ENCODE results near the gene PSAT1. TPM values are rescaled to one million over a fixed set of nuclear protein-coding genes. Genes with fewer than 3 reads are reported as not detected.

The PSAT1 gene
- total RNA-seq, 2 experiments from 2014 or later = 125 to 268 TPM

DNA sequence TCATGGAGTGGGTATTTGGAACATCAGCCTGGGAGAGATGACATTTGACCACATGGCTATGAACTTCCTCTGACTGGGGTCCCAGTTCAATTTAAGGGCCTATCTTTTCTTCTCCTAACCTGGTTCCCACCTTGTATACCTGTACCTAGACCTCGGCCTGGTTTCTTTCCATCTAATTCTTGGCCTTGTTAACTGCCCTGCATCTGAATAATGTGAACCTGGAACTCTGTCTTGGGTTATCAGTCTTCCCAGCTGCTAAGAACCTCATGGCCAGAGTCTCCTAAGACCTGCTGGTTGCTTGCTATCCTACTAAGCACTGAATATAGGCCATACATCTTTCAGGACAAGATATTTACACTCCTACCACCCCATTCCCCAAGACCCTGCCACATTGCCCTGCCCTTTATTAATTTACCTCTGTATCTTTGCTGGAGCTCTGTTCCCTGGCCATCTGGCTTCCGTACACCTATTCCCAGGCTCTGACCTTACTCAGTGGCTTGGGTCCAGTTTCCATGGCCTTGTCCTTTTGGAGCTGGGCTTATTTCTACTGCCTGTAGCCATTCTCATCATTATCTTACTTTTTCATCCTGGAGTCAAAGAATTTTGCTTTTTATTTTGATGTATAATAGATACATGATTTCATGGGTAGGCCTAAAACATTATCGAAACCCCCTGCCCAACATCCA, 6.6 kb downstream of the PSAT1 start:
- H3K9me2 ChIP-seq (ENCODE audit: insufficient read depth, low read length) = no peaks in the 10 kb centered on the region
- no peak for TF ChIP-seq EZH2phosphoT487 (IDR thresholded peaks at IDR 0.05; ENCODE audit: borderline replicate concordance, low read depth, low read length)
- TF ChIP-seq, protein P1, sequence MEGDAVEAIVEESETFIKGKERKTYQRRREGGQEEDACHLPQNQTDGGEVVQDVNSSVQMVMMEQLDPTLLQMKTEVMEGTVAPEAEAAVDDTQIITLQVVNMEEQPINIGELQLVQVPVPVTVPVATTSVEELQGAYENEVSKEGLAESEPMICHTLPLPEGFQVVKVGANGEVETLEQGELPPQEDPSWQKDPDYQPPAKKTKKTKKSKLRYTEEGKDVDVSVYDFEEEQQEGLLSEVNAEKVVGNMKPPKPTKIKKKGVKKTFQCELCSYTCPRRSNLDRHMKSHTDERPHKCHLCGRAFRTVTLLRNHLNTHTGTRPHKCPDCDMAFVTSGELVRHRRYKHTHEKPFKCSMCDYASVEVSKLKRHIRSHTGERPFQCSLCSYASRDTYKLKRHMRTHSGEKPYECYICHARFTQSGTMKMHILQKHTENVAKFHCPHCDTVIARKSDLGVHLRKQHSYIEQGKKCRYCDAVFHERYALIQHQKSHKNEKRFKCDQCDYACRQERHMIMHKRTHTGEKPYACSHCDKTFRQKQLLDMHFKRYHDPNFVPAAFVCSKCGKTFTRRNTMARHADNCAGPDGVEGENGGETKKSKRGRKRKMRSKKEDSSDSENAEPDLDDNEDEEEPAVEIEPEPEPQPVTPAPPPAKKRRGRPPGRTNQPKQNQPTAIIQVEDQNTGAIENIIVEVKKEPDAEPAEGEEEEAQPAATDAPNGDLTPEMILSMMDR (conservative IDR thresholded peaks at IDR 0.05; ENCODE audit: low read length) = no peak
- H3K4me2 ChIP-seq (ENCODE audit: low read length) = no peak overlapping the region
- ChIA-PET CTCF (ENCODE audit: unreplicated experiment) (no interaction called here), POLR2A (interaction anchor here (0.6 to 1.1 kb wide), 2 partner anchors 12 to 36 kb away, joined by 3 to 4 read pairs; no protein-coding TSS in a partner anchor)
- peaks cover 3% of the 10 kb centered on the region; the same call in 1 of the 2 replicates for H3K9me3 ChIP-seq (ENCODE audit: low read length)
- peaks cover 98% of the 10 kb centered on the region for H3K36me3 ChIP-seq (ENCODE audit: insufficient read depth, low read length)
- no TSS peak for BruUV-seq (replicated peaks)
- no peak overlapping the region for H3K4me3 ChIP-seq (ENCODE audit: low read depth, low read length, poor library complexity, severe bottlenecking)
- DNase-seq (ENCODE audit: low spot score) = no peak
- H4K20me1 ChIP-seq (ENCODE audit: insufficient read depth, low read length) = peaks cover 4% of the 10 kb centered on the region; the same call in 1 of the 2 replicates
- peaks cover 22% of the 10 kb centered on the region for H3K79me2 ChIP-seq (ENCODE audit: insufficient read depth, low read depth, low read length)
- no peak overlapping the region for H3K27ac ChIP-seq (ENCODE audit: low read depth, low read length, poor library complexity, severe bottlenecking)
- H2AFZ ChIP-seq (ENCODE audit: low read length) = no peak overlapping the region
- peaks cover 5% of the 10 kb centered on the region for H3K4me1 ChIP-seq (ENCODE audit: insufficient read depth, low read length, poor library complexity, severe bottlenecking)
- intact Hi-C loops (cut with micrococcal nuclease; ENCODE audit: unreplicated experiment) = no loop called here

DNA sequence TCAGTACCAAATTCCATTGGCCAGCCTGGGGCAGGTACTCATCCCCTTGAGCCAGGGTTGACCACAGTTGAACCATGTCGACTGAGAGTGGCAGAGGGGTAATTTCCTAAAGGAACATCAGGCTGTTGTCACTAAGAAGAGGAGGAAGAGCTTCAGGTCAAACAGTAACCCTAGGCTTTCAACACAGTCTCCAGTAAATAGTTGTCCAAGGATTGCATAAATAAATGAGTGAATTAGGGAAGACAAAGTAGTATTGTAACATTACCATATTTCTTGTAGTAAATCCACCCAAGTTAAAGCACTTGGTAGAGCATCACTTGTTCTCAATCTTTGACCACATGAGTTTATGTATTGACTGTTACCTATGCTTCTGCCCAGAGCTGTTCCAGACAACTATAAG, 7.4 kb downstream of the PSAT1 start:
- Histone ChIP-seq H3K36me3 (ENCODE audit: insufficient read depth, low read length) (peaks cover 98% of the 10 kb centered on the region), H3K9me2 (ENCODE audit: insufficient read depth, low read length) (no peaks in the 10 kb centered on the region), H2AFZ (ENCODE audit: low read length) (no peak overlapping the region), H3K79me2 (ENCODE audit: insufficient read depth, low read depth, low read length) (peaks cover 13% of the 10 kb centered on the region; the same call in 1 of the 2 replicates), H3K4me1 (ENCODE audit: insufficient read depth, low read length, poor library complexity, severe bottlenecking) (no peaks in the 10 kb centered on the region), H3K4me2 (ENCODE audit: low read length) (no peak overlapping the region), H3K27ac (ENCODE audit: low read depth, low read length, poor library complexity, severe bottlenecking) (no peak overlapping the region), H3K4me3 (ENCODE audit: low read depth, low read length, poor library complexity, severe bottlenecking) (no peak overlapping the region), H4K20me1 (ENCODE audit: insufficient read depth, low read length) (no peaks in the 10 kb centered on the region), H3K9me3 (ENCODE audit: low read length) (no peaks in the 10 kb centered on the region)
- ChIA-PET CTCF (ENCODE audit: unreplicated experiment) (no interaction called here), POLR2A (interaction anchor here (0.6 to 1.1 kb wide), 2 partner anchors 11 to 221 kb away, joined by 3 to 4 read pairs; no protein-coding TSS in a partner anchor)
- no peak for TF ChIP-seq EZH2phosphoT487 (IDR thresholded peaks at IDR 0.05; ENCODE audit: borderline replicate concordance, low read depth, low read length)
- TF ChIP-seq, protein P1 (conservative IDR thresholded peaks at IDR 0.05; ENCODE audit: low read length) = no peak
- intact Hi-C loops (cut with micrococcal nuclease; ENCODE audit: unreplicated experiment) = no loop called here
- no peak for DNase-seq (ENCODE audit: low spot score)
- BruUV-seq (replicated peaks) = no TSS peak
